H1 (cell line): ENCODE data around the gene TMEM198. TPM values are rescaled to one million over a fixed set of nuclear protein-coding genes. Genes with fewer than 3 reads are reported as not detected.

ENCODE experiments used
- CEBPB ChIP-seq: IDR thresholded peaks from 2 replicates; pipeline ENCODE4 v1.6.1; 2012; ENCODE audit warnings: low read depth, low read length
- RFX5 ChIP-seq: IDR thresholded peaks from 2 replicates; pipeline ENCODE4 v1.6.1; 2011; ENCODE audit warnings: low read depth, low read length, improper control_type of control experiment, borderline replicate concordance
- polyA plus RNA-seq, 7 experiments: library from polyadenylated mRNA; depleted of rRNA in 3 of 7; stranded (reverse) in 5 of 7; unstranded in 2 of 7; fragments of >200 nt in 5 of 7; fragments of 200-250 nt in 2 of 7; gene quantifications; 1 replicate in 5 of 7; 2 replicates in 1 of 7; 4 replicates in 1 of 7; pipeline versions ENCODE4 v1.2.1 to v1.2.3, GENCODE V29; 2011 to 2013; ENCODE audit warnings: missing spikeins in 2 of 7, mixed read lengths in 2 of 7
- total RNA-seq: library from RNA; stranded (reverse); fragmentation: NEBNext Ultra II Directional; extraction: Animal tissue kit (Norgen Biotek cat#: 25700); gene quantifications from 2 replicates; pipeline ENCODE4 v1.2.1, GENCODE V29; 2021
- TF ChIP-seq, protein P1 (sequence below): fragments of 300-600 bp; sonication (generic); IDR thresholded peaks from 2 replicates; pipeline ENCODE4 v1.7.1; 2012; ENCODE audit warnings: low read length, moderate library complexity, mild to moderate bottlenecking, inconsistent platforms; ENCODE audit not compliant: insufficient replicate concordance

The TMEM198 gene
- total and polyA plus RNA-seq, 2 of the 8 experiments (the other 6 are each of a cell fraction or from before 2014, with no cell fraction given) = 10.2 to 10.4 TPM

DNA sequence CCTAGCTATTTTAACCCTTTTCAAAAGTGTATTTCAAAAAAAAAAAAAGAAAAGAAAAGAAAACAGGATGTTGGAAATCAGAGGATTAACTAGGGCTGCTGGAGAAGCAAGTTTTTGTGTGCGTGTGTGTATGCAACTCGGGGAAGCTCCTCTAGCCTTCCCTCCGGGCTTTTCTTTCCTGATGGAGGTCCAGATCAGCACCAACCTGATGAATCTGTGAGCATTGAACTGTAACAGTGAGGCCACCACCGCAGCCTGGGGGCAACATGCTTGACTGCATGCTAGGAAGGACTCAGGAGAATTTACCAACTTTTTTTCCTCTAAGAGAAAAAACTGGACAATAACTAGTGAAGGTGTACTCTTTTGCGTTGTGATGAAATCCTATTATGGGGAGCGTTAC lies 25.2 kb downstream of the TMEM198 start (continued):
- TF ChIP-seq, protein P1, sequence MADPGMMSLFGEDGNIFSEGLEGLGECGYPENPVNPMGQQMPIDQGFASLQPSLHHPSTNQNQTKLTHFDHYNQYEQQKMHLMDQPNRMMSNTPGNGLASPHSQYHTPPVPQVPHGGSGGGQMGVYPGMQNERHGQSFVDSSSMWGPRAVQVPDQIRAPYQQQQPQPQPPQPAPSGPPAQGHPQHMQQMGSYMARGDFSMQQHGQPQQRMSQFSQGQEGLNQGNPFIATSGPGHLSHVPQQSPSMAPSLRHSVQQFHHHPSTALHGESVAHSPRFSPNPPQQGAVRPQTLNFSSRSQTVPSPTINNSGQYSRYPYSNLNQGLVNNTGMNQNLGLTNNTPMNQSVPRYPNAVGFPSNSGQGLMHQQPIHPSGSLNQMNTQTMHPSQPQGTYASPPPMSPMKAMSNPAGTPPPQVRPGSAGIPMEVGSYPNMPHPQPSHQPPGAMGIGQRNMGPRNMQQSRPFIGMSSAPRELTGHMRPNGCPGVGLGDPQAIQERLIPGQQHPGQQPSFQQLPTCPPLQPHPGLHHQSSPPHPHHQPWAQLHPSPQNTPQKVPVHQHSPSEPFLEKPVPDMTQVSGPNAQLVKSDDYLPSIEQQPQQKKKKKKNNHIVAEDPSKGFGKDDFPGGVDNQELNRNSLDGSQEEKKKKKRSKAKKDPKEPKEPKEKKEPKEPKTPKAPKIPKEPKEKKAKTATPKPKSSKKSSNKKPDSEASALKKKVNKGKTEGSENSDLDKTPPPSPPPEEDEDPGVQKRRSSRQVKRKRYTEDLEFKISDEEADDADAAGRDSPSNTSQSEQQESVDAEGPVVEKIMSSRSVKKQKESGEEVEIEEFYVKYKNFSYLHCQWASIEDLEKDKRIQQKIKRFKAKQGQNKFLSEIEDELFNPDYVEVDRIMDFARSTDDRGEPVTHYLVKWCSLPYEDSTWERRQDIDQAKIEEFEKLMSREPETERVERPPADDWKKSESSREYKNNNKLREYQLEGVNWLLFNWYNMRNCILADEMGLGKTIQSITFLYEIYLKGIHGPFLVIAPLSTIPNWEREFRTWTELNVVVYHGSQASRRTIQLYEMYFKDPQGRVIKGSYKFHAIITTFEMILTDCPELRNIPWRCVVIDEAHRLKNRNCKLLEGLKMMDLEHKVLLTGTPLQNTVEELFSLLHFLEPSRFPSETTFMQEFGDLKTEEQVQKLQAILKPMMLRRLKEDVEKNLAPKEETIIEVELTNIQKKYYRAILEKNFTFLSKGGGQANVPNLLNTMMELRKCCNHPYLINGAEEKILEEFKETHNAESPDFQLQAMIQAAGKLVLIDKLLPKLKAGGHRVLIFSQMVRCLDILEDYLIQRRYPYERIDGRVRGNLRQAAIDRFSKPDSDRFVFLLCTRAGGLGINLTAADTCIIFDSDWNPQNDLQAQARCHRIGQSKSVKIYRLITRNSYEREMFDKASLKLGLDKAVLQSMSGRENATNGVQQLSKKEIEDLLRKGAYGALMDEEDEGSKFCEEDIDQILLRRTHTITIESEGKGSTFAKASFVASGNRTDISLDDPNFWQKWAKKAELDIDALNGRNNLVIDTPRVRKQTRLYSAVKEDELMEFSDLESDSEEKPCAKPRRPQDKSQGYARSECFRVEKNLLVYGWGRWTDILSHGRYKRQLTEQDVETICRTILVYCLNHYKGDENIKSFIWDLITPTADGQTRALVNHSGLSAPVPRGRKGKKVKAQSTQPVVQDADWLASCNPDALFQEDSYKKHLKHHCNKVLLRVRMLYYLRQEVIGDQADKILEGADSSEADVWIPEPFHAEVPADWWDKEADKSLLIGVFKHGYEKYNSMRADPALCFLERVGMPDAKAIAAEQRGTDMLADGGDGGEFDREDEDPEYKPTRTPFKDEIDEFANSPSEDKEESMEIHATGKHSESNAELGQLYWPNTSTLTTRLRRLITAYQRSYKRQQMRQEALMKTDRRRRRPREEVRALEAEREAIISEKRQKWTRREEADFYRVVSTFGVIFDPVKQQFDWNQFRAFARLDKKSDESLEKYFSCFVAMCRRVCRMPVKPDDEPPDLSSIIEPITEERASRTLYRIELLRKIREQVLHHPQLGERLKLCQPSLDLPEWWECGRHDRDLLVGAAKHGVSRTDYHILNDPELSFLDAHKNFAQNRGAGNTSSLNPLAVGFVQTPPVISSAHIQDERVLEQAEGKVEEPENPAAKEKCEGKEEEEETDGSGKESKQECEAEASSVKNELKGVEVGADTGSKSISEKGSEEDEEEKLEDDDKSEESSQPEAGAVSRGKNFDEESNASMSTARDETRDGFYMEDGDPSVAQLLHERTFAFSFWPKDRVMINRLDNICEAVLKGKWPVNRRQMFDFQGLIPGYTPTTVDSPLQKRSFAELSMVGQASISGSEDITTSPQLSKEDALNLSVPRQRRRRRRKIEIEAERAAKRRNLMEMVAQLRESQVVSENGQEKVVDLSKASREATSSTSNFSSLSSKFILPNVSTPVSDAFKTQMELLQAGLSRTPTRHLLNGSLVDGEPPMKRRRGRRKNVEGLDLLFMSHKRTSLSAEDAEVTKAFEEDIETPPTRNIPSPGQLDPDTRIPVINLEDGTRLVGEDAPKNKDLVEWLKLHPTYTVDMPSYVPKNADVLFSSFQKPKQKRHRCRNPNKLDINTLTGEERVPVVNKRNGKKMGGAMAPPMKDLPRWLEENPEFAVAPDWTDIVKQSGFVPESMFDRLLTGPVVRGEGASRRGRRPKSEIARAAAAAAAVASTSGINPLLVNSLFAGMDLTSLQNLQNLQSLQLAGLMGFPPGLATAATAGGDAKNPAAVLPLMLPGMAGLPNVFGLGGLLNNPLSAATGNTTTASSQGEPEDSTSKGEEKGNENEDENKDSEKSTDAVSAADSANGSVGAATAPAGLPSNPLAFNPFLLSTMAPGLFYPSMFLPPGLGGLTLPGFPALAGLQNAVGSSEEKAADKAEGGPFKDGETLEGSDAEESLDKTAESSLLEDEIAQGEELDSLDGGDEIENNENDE = no peak
- TF ChIP-seq RFX5 = no peak
- no peak for TF ChIP-seq CEBPB
